MM.1S (cell line): ENCODE measurements around the gene SLC17A7.

Experiments
- DNase-seq: peaks from one replicate; pipeline ENCODE4 v3.0.0-alpha.2; 2015
- H2AFZ ChIP-seq: fragments of 300-600 bp; sonication (generic); 2 replicates; pipeline ENCODE4 v1.6.0; 2016; ENCODE audit warnings: antibody characterized with exemption, low read length
- H3F3A ChIP-seq: fragments of 300-600 bp; sonication (generic); 2 replicates; pipeline ENCODE4 v1.6.1; 2016; ENCODE audit warnings: mild to moderate bottlenecking, antibody characterized with exemption, low read length, moderate library complexity, mixed read lengths; ENCODE audit not compliant: insufficient read depth
- H3K27ac ChIP-seq: fragments of 300-600 bp; sonication (generic); 2 replicates; pipeline ENCODE4 v1.5.1; 2016; ENCODE audit warnings: mild to moderate bottlenecking, low read length
- H3K27me3 ChIP-seq: fragments of 300-600 bp; sonication (generic); replicated peaks from 2 replicates; pipeline ENCODE4 v1.6.0; 2016; ENCODE audit warnings: low read length; ENCODE audit not compliant: insufficient read depth
- H3K36me3 ChIP-seq: fragments of 300-600 bp; sonication (generic); replicated peaks from 2 replicates; pipeline ENCODE4 v1.6.1; 2016; ENCODE audit warnings: mild to moderate bottlenecking, low read length, mixed read lengths; ENCODE audit not compliant: insufficient read depth
- H3K4me1 ChIP-seq: fragments of 300-600 bp; sonication (generic); 2 replicates; pipeline ENCODE4 v1.6.1; 2016; ENCODE audit warnings: low read length, mixed read lengths
- H3K4me2 ChIP-seq: fragments of 300-600 bp; sonication (generic); 2 replicates; pipeline ENCODE4 v1.6.0; 2016; ENCODE audit warnings: low read depth, low read length
- H3K4me3 ChIP-seq: fragments of 300-600 bp; sonication (generic); 2 replicates; pipeline ENCODE4 v1.5.1; 2016; ENCODE audit warnings: low read length, mixed read lengths
- H3K79me2 ChIP-seq: fragments of 300-600 bp; sonication (generic); 2 replicates; pipeline ENCODE4 v1.6.1; 2016; ENCODE audit warnings: mixed run types, low read length, mixed read lengths
- H3K9ac ChIP-seq: fragments of 300-600 bp; sonication (generic); 2 replicates; pipeline ENCODE4 v1.6.1; 2016; ENCODE audit warnings: low read length, mixed read lengths
- H3K9me2 ChIP-seq: fragments of 300-600 bp; sonication (generic); replicated peaks from 2 replicates; pipeline ENCODE4 v1.6.1; 2016; ENCODE audit warnings: mild to moderate bottlenecking, low read length, mixed read lengths; ENCODE audit not compliant: insufficient read depth
- H3K9me3 ChIP-seq: fragments of 300-600 bp; sonication (generic); replicated peaks from 2 replicates; pipeline ENCODE4 v1.6.1; 2016; ENCODE audit warnings: mild to moderate bottlenecking, low read length, mixed read lengths; ENCODE audit not compliant: insufficient read depth
- H4K20me1 ChIP-seq: fragments of 300-600 bp; sonication (generic); 2 replicates; pipeline ENCODE4 v1.6.1; 2016; ENCODE audit warnings: mild to moderate bottlenecking, low read length, moderate library complexity, mixed read lengths; ENCODE audit not compliant: insufficient read depth
- CTCF ChIP-seq: fragments of 300-600 bp; sonication (generic); IDR thresholded peaks from 2 replicates; pipeline ENCODE4 v1.5.1; 2016; ENCODE audit warnings: antibody characterized with exemption, low read length, mixed read lengths
- EZH2 ChIP-seq: fragments of 300-600 bp; sonication (generic); optimal IDR thresholded peaks from 2 replicates; pipeline ENCODE3; 2017; ENCODE audit warnings: low read depth, mild to moderate bottlenecking, antibody characterized with exemption, low read length, mixed read lengths
- EZH2phosphoT487 ChIP-seq: fragments of 300-600 bp; sonication (generic); IDR thresholded peaks from 2 replicates; pipeline ENCODE4 v1.6.1; 2018; ENCODE audit warnings: antibody characterized with exemption, low read length

SLC17A7 gene

GRCh38 chr19:49443366-49444099 is 2.2 kb upstream of the SLC17A7 start:
- DNase-seq = peak; percentile 93
- Histone ChIP-seq H3K27me3 (peaks cover 36% of the 10 kb centered on the region), H2AFZ (peak overlapping the region; percentile 99), H3F3A (peaks cover 6% of the 10 kb centered on the region; the same call in 1 of the 2 replicates), H3K4me2 (peak overlapping the region; percentile 90), H3K36me3 (no peaks in the 10 kb centered on the region), H3K4me1 (no peaks in the 10 kb centered on the region), H3K9ac (peak overlapping the region; percentile 62; the same call in 1 of the 2 replicates), H3K9me2 (no peaks in the 10 kb centered on the region), H4K20me1 (no peaks in the 10 kb centered on the region), H3K27ac (peak overlapping the region; percentile 28; the same call in 1 of the 2 replicates), H3K4me3 (peak overlapping the region; percentile 84), H3K9me3 (no peaks in the 10 kb centered on the region), H3K79me2 (no peaks in the 10 kb centered on the region)
- TF ChIP-seq CTCF = peak; percentile 78
- TF ChIP-seq EZH2phosphoT487 = no peak
- no peak for TF ChIP-seq EZH2

GRCh38 chr19:49442771-49443365 is 1.5 kb upstream of the SLC17A7 start:
- DNase-seq = peak; percentile 57
- H3K4me2 ChIP-seq = peak overlapping the region; percentile 90
- TF ChIP-seq EZH2phosphoT487 = no peak
- TF ChIP-seq EZH2 = no peak
- TF ChIP-seq CTCF = no peak
- H3K79me2 ChIP-seq = no peaks in the 10 kb centered on the region
- no peaks in the 10 kb centered on the region for H3K36me3 ChIP-seq
- H3K27me3 ChIP-seq = peaks cover 43% of the 10 kb centered on the region
- H3F3A ChIP-seq = peaks cover 6% of the 10 kb centered on the region; the same call in 1 of the 2 replicates
- H3K9me2 ChIP-seq = no peaks in the 10 kb centered on the region
- H3K4me1 ChIP-seq = no peaks in the 10 kb centered on the region
- H3K4me3 ChIP-seq = peak overlapping the region; percentile 84
- H3K9me3 ChIP-seq = no peaks in the 10 kb centered on the region
- H3K9ac ChIP-seq = peak overlapping the region; percentile 62; the same call in 1 of the 2 replicates
- no peaks in the 10 kb centered on the region for H4K20me1 ChIP-seq
- peak overlapping the region; percentile 99 for H2AFZ ChIP-seq
- H3K27ac ChIP-seq = no peak overlapping the region; the same call in 1 of the 2 replicates

GRCh38 chr19:49442354-49442753 is 1.0 kb upstream of the SLC17A7 start:
- no peaks in the 10 kb centered on the region for H3K9me2 ChIP-seq
- no peaks in the 10 kb centered on the region for H3K79me2 ChIP-seq
- H3F3A ChIP-seq = peaks cover 6% of the 10 kb centered on the region; the same call in 1 of the 2 replicates
- H3K27me3 ChIP-seq = peaks cover 48% of the 10 kb centered on the region
- no peaks in the 10 kb centered on the region for H3K36me3 ChIP-seq
- H4K20me1 ChIP-seq = no peaks in the 10 kb centered on the region
- TF ChIP-seq EZH2 (no peak), EZH2phosphoT487 (no peak), CTCF (no peak)
- peak overlapping the region; percentile 90; the same call in 1 of the 2 replicates for H3K4me2 ChIP-seq
- no peak overlapping the region for H2AFZ ChIP-seq
- DNase-seq = no peak
- 0 out of 2 replicates have a peak overlapping the region, but pooled peaks have one; percentile 84 for H3K4me3 ChIP-seq
- no peaks in the 10 kb centered on the region for H3K4me1 ChIP-seq
- H3K9ac ChIP-seq = no peak overlapping the region
- no peak overlapping the region for H3K27ac ChIP-seq
- no peaks in the 10 kb centered on the region for H3K9me3 ChIP-seq
